Kidney epithelial cell (primary cell): Measurements from ENCODE around the gene DBNDD1. TPM values are rescaled to one million over a fixed set of nuclear protein-coding genes. Genes with fewer than 3 reads are reported as not detected.

Experiments
- DNase-seq: peaks from one replicate; pipeline ENCODE4 v3.0.0-alpha.2; 2010; ENCODE audit warnings: low read depth
- H3K27me3 ChIP-seq: 2 replicates; pipeline ENCODE4 v1.6.0; 2011; ENCODE audit warnings: low read length; ENCODE audit not compliant: control insufficient read depth, insufficient read depth
- H3K36me3 ChIP-seq: 2 replicates; pipeline ENCODE4 v1.5.1; 2011; ENCODE audit warnings: low read length; ENCODE audit not compliant: control insufficient read depth, insufficient read depth
- H3K4me3 ChIP-seq: 2 replicates; pipeline ENCODE4 v1.5.1; 2011; ENCODE audit warnings: low read depth, mild to moderate bottlenecking, control low read depth, low read length
- CTCF ChIP-seq: IDR thresholded peaks from 2 replicates; pipeline ENCODE4 v1.5.1; 2011; ENCODE audit warnings: mild to moderate bottlenecking, moderate library complexity, low read length, control low read depth, inconsistent platforms; ENCODE audit not compliant: insufficient read depth, poor library complexity, severe bottlenecking
- total RNA-seq: library from RNA; depleted of rRNA; stranded (reverse); fragments of >200 nt; gene quantifications from 2 replicates; pipeline ENCODE4 v1.2.3, GENCODE V29; 2015

The DBNDD1 gene
- total RNA-seq, 1 donor from 2014 or later: 27.2 TPM

DNA sequence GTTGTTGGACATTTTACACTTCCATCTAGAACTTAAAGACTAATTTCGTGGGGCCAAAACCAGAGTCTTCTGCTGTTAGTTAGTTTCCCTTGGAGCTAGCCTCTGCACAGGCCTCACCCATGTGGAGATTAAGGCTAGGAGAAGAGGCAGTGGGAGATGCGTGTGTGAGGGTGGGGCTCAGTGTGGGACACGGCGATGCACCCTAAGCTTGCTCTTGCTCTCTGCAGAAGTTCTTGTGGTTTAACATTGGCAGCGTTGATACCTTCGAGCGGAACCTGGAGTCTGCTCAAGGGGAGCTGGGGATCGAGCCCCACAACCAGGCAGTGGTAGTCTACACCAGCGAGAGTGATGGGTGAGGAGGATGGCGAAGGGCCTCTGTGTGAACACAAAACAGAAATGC is 34.0 kb downstream of the DBNDD1 start:
- DNase-seq: no peak
- TF ChIP-seq CTCF: no peak
- H3K36me3 ChIP-seq: peaks cover 6% of the 10 kb centered on the region
- H3K27me3 ChIP-seq: no peaks in the 10 kb centered on the region
- H3K4me3 ChIP-seq: no peak overlapping the region

DNA sequence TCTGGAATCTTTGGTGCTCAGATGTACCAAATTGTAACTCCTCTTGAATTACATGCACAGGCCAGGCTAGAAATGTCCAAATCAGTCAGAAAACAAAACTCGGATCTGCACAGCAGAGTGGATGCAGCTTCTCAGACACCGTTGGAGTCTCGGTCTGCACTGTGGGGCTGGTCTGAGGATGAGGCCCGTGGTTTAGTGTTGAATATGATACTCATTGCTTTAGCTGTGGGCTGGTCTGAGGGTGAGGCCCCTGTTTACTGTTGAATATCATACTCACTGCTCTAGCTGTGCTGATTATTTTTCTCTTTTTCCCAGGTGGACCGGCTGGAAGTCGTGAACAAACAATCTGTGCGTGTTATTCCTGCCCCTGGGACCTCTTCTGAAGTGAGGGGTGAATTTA is 35.0 kb downstream of the DBNDD1 start:
- Histone ChIP-seq H3K4me3 (no peak overlapping the region), H3K27me3 (no peaks in the 10 kb centered on the region), H3K36me3 (peaks cover 6% of the 10 kb centered on the region)
- DNase-seq: no peak
- TF ChIP-seq CTCF: no peak

- H3K36me3 ChIP-seq: peaks cover 6% of the 10 kb centered on the region
- H3K27me3 ChIP-seq: no peaks in the 10 kb centered on the region
- TF ChIP-seq CTCF: no peak
- no peak for DNase-seq
- no peak overlapping the region for H3K4me3 ChIP-seq
Measured at GRCh38 chr16:89983536-89983935, 35.7 kb downstream of the DBNDD1 start.

- no peak for DNase-seq
Measured at GRCh38 chr16:89982318-89982717, 36.9 kb downstream of the DBNDD1 start.

DNA sequence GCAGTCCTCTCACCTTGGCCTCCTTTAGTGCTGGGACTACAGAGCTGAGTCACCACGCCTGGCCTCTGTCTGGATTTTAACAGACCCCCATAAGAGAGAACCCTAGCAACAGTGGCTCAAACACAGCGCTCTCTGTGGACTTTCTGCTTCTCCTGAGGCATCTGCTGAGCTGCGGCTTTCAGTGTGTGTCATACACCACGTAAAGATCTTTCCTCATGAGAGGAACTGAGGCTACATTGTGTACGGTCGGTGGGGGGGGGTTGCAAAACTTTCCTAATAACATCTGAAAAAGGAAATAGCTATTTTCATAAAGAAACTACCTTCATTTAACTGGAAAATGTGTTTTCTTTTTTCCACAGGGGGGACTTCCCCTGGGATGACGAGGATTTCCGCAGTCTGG is 37.8 kb downstream of the DBNDD1 start:
- DNase-seq: no peak
- Histone ChIP-seq H3K4me3 (no peak overlapping the region), H3K27me3 (no peaks in the 10 kb centered on the region), H3K36me3 (peaks cover 6% of the 10 kb centered on the region)
- TF ChIP-seq CTCF: no peak

More at GRCh38 chr16:89982318-89982717, 36.9 kb downstream of the DBNDD1 start:
- no peak overlapping the region for H3K4me3 ChIP-seq
- peaks cover 6% of the 10 kb centered on the region for H3K36me3 ChIP-seq
- TF ChIP-seq CTCF: no peak
- no peaks in the 10 kb centered on the region for H3K27me3 ChIP-seq

GRCh38 chr16:89974870-89975269 is 44.4 kb downstream of the DBNDD1 start:
- Histone ChIP-seq H3K36me3 (peaks cover 1% of the 10 kb centered on the region), H3K27me3 (no peaks in the 10 kb centered on the region), H3K4me3 (no peak overlapping the region)
- no peak for DNase-seq
- no peak for TF ChIP-seq CTCF
